GM12878 (cell line): Measurements from ENCODE around the gene PDE10A.
"Not testable (repeated sequence)": the region's sequence is repeated elsewhere in the genome, so short reads cannot be mapped to it uniquely, and the experiment has no call there.

Experiments used
- CHD2 ChIP-seq: IDR thresholded peaks from 2 replicates; pipeline ENCODE4 v1.6.1; 2011; ENCODE audit warnings: low read depth, low read length, improper control_type of control experiment, borderline replicate concordance
- CTCF ChIP-seq, 3 experiments: IDR thresholded peaks in 2 of 3; conservative IDR thresholded peaks in 1 of 3; 2 replicates each; pipeline ENCODE4 v1.5.1; 2011; ENCODE audit warnings: low read depth in 3 of 3, low read length in 3 of 3, mild to moderate bottlenecking in 3 of 3, control low read depth in 2 of 3, moderate library complexity in 2 of 3, inconsistent platforms in 1 of 3, mixed read lengths in 1 of 3; ENCODE audit not compliant: control insufficient read depth in 2 of 3, insufficient read depth in 1 of 3; ENCODE audit errors: extremely low read depth in 1 of 3
- EZH2 ChIP-seq: IDR thresholded peaks from 2 replicates; pipeline ENCODE4 v1.6.1; 2012; ENCODE audit warnings: low read depth, mild to moderate bottlenecking, control low read depth, inconsistent platforms, low read length, borderline replicate concordance; ENCODE audit not compliant: control insufficient read depth
- HCFC1 ChIP-seq: fragments of 150-350 bp; IDR thresholded peaks from 2 replicates; pipeline ENCODE4 v1.6.1; 2014; ENCODE audit warnings: low read length
- IRF3 ChIP-seq: fragments of 450-650 bp; IDR thresholded peaks from 2 replicates; pipeline ENCODE4 v1.6.1; 2014; ENCODE audit warnings: mild to moderate bottlenecking
- MYC ChIP-seq: IDR thresholded peaks from 2 replicates; pipeline ENCODE4 v1.6.1; 2011; ENCODE audit warnings: mild to moderate bottlenecking, low read length, moderate library complexity, inconsistent platforms; ENCODE audit not compliant: insufficient read depth, insufficient replicate concordance, insufficient read length, severe bottlenecking
- POLR2AphosphoS5 ChIP-seq: IDR thresholded peaks from 2 replicates; pipeline ENCODE4 v1.6.1; 2011; ENCODE audit warnings: mild to moderate bottlenecking, low read length, inconsistent platforms
- SIN3A ChIP-seq: IDR thresholded peaks from 2 replicates; pipeline ENCODE4 v1.6.1; 2012; ENCODE audit warnings: low read depth, low read length, improper control_type of control experiment
- SP1 ChIP-seq: IDR thresholded peaks from one replicate; pipeline ENCODE4 v1.6.1; 2011; ENCODE audit warnings: low read depth, low read length
- SUZ12 ChIP-seq: fragments of 200-600 bp; sonication (generic); IDR thresholded peaks from one replicate; pipeline ENCODE4 v1.6.1; 2018; ENCODE audit warnings: antibody characterized with exemption, mild to moderate bottlenecking; ENCODE audit not compliant: unreplicated experiment
- YY1 ChIP-seq: IDR thresholded peaks from 2 replicates; pipeline ENCODE4 v1.6.1; 2011; ENCODE audit warnings: low read depth, mild to moderate bottlenecking, low read length
- ZBTB4 ChIP-seq: fragments of 450-650 bp; formaldehyde crosslinking; IDR thresholded peaks from 2 replicates; pipeline ENCODE4 v1.4.0; 2022; ENCODE audit warnings: mild to moderate bottlenecking, moderate library complexity

GRCh38 chr6:165618891-165619290 lies 44.1 kb downstream of the PDE10A start:
- not testable (repeated sequence) for TF ChIP-seq POLR2AphosphoS5; CTCF (IDR thresholded peaks at IDR 0.05 in 2 of 3, conservative IDR thresholded peaks at IDR 0.05 in 1 of 3; ENCODE audit: control insufficient read depth in 2 of 3, extremely low read depth in 1 of 3, insufficient read depth in 1 of 3, low read depth in 3 of 3, low read length in 3 of 3); CHD2; IRF3; SP1; MYC; EZH2; SIN3A; YY1; HCFC1; ZBTB4 (CRISPR knock-in tag); SUZ12
